Measurements from ENCODE around the gene FBLN2.

GRCh38 chr3:13529196-13530112 lies 19.5 kb upstream of the FBLN2 start:
- no peak for TF ChIP-seq CTCF (conservative IDR thresholded peaks at IDR 0.05; ENCODE audit: low read depth, low read length)
- no peak for TF ChIP-seq EZH2 (IDR thresholded peaks at IDR 0.05; ENCODE audit: low read length, unreplicated experiment)
- TF ChIP-seq EZH2phosphoT487 (IDR thresholded peaks at IDR 0.05; ENCODE audit: borderline replicate concordance, low read length), result no peak

Data from PC-3 (cell line).